Esophagus squamous epithelium (tissue), 5 donors: ENCODE results near the gene CWC27. TPM values are rescaled to one million over a fixed set of nuclear protein-coding genes. Genes with fewer than 3 reads are reported as not detected.

ENCODE experiments used
- DNase-seq: peaks from one replicate; lab custom pipeline; 2025; lab: John Stamatoyannopoulos, UW
- H3K27ac ChIP-seq, 4 donors: fragments of 200-600 bp; sonication (generic); one replicate each; pipeline ENCODE4 v1.5.1; 2016 to 2019; ENCODE audit warnings: mild to moderate bottlenecking in 1 of 4
- H3K27me3 ChIP-seq, 4 donors: fragments of 200-600 bp; sonication (generic); 1 replicate in 3 of 4; 2 replicates in 1 of 4; pipeline versions ENCODE4 v1.5.1 to v1.6.0; 2017 to 2021; ENCODE audit warnings: antibody characterized with exemption in 1 of 4
- H3K36me3 ChIP-seq, 3 donors: fragments of 200-600 bp; sonication (generic); one replicate each; pipeline ENCODE4 v1.5.1; 2016 to 2019
- H3K4me1 ChIP-seq, 3 donors: fragments of 200-600 bp; sonication (generic); one replicate each; pipeline ENCODE4 v1.5.1; 2017 to 2019
- H3K4me3 ChIP-seq, 4 donors: fragments of 200-600 bp; sonication (generic); 1 replicate in 3 of 4; 2 replicates in 1 of 4; pipeline ENCODE4 v1.5.1; 2016 to 2019; ENCODE audit warnings: mild to moderate bottlenecking in 2 of 4, moderate library complexity in 1 of 4
- H3K9me3 ChIP-seq, 3 donors: fragments of 200-600 bp; sonication (generic); one replicate each; pipeline ENCODE4 v1.5.1; 2016 to 2019
- POLR2A ChIP-seq, 4 donors: fragments of 450-650 bp; IDR thresholded peaks; one replicate each; pipeline ENCODE4 v1.6.1; 2017; ENCODE audit warnings: antibody characterized with exemption in 4 of 4, mild to moderate bottlenecking in 4 of 4, moderate library complexity in 3 of 4
- WGBS, 2 donors: methylation state at CpG; one replicate each; pipeline ENCODE4 v1.1.5; 2018; 5-methylcytosine and 5-hydroxymethylcytosine counted together
- intact Hi-C: fragments of 100-400 bp; cut with DNase I; formaldehyde crosslinking; loops from one replicate; pipeline ENCODE4 v1.15.0; 2022
- total RNA-seq, 4 donors: library from RNA; depleted of rRNA; stranded (reverse); fragments of >200 nt; gene quantifications; one replicate each; pipeline ENCODE4 v1.1.0, GENCODE V29; 2016
- TF ChIP-seq, protein P1 (sequence below), 6 experiments: fragments of 450-650 bp in 4 of 6; fragments of 200-600 bp in 2 of 6; sonication (generic) in 2 of 6; IDR thresholded peaks; one replicate each; pipeline ENCODE4 v1.5.1; 2016 to 2019; ENCODE audit warnings: antibody characterized with exemption in 6 of 6, mild to moderate bottlenecking in 4 of 6, moderate library complexity in 4 of 6
- donor health status: DM: yes; HTN: yes; CAD: no.

Gene CWC27
- total RNA-seq, 4 donors from 2014 or later = 9.9 to 15.6 (median 12.1) TPM

DNA sequence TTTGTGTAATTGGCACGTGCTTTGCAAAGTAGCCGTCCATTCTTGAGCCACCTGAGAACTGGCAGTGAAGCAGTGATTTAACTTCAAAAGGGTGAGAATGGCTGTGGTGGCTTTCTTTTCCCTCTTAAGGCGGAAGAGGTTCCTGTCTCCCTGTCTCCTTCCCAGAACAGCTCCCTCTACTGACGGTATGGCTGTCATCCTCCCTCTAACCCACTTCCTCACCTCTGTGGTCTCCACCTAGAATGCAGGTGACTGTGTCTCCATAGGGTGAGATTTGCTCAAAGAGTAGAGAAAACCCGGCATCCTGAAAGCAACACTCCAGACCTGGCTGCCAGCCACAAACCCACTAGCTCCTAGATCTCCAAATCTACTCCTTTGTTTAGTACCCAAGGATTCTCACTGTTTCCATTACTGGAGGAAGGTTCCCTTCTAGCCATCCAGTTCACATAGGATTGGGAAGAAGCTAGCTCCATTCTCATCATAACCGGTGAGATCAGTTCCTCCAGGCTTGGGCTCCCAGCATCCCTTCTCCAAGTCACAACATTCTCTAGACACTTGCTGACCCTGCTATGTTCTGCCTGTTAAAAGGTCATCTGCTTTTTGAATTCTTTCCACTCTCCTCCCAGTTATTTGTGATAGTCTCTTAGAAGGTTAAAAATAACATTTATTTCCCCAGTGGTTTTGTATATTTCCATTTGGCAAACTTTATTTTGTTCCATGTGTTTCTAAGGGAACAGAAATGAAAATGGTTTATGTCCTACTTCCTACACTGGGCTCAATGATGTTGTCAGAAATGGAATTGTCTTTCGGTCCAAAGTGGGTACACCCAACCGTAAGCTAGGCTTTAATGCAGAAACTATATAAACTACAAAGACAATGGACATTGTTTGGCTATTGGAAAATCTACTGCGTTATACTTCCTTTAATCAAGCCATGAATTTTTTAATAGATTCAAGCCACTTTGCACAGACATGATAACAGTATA lies 269.4 kb downstream of the CWC27 start:
- TF ChIP-seq POLR2A (IDR thresholded peaks at IDR 0.05) = no peak
- TF ChIP-seq, protein P1, sequence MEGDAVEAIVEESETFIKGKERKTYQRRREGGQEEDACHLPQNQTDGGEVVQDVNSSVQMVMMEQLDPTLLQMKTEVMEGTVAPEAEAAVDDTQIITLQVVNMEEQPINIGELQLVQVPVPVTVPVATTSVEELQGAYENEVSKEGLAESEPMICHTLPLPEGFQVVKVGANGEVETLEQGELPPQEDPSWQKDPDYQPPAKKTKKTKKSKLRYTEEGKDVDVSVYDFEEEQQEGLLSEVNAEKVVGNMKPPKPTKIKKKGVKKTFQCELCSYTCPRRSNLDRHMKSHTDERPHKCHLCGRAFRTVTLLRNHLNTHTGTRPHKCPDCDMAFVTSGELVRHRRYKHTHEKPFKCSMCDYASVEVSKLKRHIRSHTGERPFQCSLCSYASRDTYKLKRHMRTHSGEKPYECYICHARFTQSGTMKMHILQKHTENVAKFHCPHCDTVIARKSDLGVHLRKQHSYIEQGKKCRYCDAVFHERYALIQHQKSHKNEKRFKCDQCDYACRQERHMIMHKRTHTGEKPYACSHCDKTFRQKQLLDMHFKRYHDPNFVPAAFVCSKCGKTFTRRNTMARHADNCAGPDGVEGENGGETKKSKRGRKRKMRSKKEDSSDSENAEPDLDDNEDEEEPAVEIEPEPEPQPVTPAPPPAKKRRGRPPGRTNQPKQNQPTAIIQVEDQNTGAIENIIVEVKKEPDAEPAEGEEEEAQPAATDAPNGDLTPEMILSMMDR (IDR thresholded peaks at IDR 0.05) = peak in 3 of 6 experiments; percentile 19 to 48 (median 27)
- Histone ChIP-seq H3K4me1 (peaks cover 0 to 45% (median 4%) of the 10 kb centered on the region in 3 donors), H3K4me3 (no peak overlapping the region), H3K27ac (peak overlapping the region in 3 of 4 donors; percentile 93 to 96 (median 95)), H3K27me3 (no peaks in the 10 kb centered on the region), H3K36me3 (no peaks in the 10 kb centered on the region), H3K9me3 (no peaks in the 10 kb centered on the region)
- WGBS, 2 donors = 72 to 73% methylated on average over 9 of the region's 9 CpGs
- no peak for DNase-seq
- intact Hi-C loops = no loop called here

DNA sequence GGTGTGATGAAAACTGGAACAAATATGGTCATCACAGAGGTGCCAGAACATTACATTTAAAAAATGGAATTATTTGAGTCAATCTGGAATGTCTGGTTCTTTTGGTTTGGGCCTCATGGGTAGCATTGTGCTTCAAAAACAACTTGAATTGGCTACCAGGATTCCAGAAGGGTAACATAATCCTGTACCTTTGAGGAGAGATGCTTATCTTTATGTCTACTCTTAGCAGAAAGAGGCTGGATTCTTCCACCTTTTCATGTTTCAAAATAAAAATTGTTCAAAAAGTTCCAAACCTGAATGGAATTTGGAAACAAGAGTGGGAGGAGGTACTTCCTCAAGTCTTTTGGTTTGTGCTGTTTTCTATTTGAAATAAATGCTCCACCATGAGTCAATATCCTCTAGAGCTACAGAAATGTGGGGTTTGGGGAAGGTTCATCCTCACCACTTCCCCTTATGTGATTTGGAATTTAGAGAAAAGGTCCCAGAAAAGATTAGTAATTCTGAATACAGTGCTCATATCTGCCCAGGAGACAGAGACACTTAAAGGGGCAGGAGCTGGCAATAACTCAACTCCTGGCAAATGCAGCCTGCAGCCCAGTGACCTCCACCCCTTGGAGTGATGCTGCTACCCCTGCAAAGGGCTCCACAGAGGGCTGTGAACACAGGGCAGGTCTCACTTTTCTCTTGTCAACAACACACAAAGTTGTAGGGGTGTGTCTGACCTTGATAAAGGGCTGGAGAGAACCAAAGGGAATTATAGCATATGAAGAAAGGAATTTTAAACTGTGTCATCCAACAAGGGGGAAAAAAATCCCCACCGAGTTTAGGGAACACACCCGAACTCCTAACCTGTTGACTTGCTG lies 272.8 kb downstream of the CWC27 start:
- 76 to 79% methylated on average over 2 of the region's 2 CpGs for WGBS, 2 donors
- H3K36me3 ChIP-seq = no peaks in the 10 kb centered on the region
- DNase-seq = no peak
- no peaks in the 10 kb centered on the region for H3K27me3 ChIP-seq
- no peaks in the 10 kb centered on the region for H3K9me3 ChIP-seq
- intact Hi-C loops = no loop called here
- TF ChIP-seq, protein P1 (IDR thresholded peaks at IDR 0.05) = no peak
- no peak for TF ChIP-seq POLR2A (IDR thresholded peaks at IDR 0.05)
- H3K27ac ChIP-seq = peak overlapping the region in 1 of 4 donors; percentile 8
- H3K4me3 ChIP-seq = no peak overlapping the region
- peaks cover 0 to 27% (median 0%) of the 10 kb centered on the region in 3 donors for H3K4me1 ChIP-seq

DNA sequence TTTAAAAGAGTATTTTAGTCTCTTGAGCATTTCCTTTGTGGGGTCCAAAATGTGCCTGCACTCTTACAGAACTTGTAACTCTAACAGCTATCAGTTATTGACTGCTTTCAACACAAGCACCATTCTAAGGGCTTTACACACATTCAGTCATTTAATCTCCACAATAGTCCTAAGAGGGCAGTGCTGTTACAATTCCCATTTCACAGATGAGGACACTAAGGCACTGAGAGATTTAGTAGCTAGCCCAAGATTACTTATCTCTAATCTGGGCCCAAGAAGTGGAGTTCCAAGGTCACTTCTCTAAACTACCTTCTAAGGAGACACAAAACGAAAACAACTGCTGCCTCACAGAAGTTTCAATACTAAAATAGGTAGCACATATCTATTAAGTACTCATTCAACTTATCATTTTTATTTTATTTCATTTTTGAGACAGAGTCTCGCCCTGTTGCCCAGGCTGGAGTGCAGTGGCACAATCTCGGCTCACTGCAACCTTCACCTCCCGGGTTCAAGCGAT lies 275.2 kb downstream of the CWC27 start:
- no peak for DNase-seq
- H3K27ac ChIP-seq = no peak overlapping the region
- H3K27me3 ChIP-seq = no peaks in the 10 kb centered on the region
- intact Hi-C loops = no loop called here
- H3K4me3 ChIP-seq = no peak overlapping the region
- no peaks in the 10 kb centered on the region for H3K9me3 ChIP-seq
- TF ChIP-seq, protein P1 (IDR thresholded peaks at IDR 0.05) = no peak
- no peak for TF ChIP-seq POLR2A (IDR thresholded peaks at IDR 0.05)
- H3K36me3 ChIP-seq = no peaks in the 10 kb centered on the region
- H3K4me1 ChIP-seq = peaks cover 0 to 12% (median 0%) of the 10 kb centered on the region in 3 donors
- WGBS, 2 donors = 88 to 92% methylated on average over 5 of the region's 5 CpGs

DNA sequence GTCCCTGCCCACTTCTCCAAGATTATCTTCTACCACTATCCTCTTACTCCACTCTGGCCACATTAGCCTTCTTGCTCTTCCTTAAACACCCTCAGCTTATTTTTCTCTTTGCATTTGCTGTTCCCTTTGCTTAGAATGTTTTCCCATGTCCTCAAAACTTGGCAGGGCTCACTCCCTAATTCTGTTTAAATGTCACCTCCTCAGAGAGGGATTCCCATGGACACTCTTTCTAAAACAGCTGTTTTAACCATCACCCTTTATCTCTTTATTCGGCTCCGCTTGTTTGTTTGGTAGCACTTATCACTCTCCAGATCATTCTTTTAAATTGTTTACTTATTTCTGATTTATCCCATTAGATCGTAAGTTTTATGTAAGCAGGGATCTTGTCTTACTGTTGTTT lies 278.5 kb downstream of the CWC27 start:
- 58 to 67% methylated on average over 3 of the region's 3 CpGs for WGBS, 2 donors
- TF ChIP-seq, protein P1 (IDR thresholded peaks at IDR 0.05) = no peak
- no peak for TF ChIP-seq POLR2A (IDR thresholded peaks at IDR 0.05)
- Histone ChIP-seq H3K36me3 (no peaks in the 10 kb centered on the region), H3K4me3 (no peak overlapping the region), H3K9me3 (no peaks in the 10 kb centered on the region), H3K4me1 (no peaks in the 10 kb centered on the region), H3K27me3 (no peaks in the 10 kb centered on the region), H3K27ac (no peak overlapping the region)
- intact Hi-C loops = no loop called here
- DNase-seq = no peak
